Urinary bladder (tissue), 4 donors: Measurements from ENCODE around the gene RBM17. TPM values are rescaled to one million over a fixed set of nuclear protein-coding genes. Genes with fewer than 3 reads are reported as not detected.
"Not testable (repeated sequence)": the region's sequence is repeated elsewhere in the genome, so short reads cannot be mapped to it uniquely, and the experiment has no call there.

Experiments
- DNase-seq: peaks from one replicate; pipeline ENCODE4 v3.0.0-alpha.2; 2015; ENCODE audit errors: extremely low spot score
- H3K27ac ChIP-seq: one replicate; pipeline ENCODE4 v1.5.1; 2013; ENCODE audit warnings: low read depth, mild to moderate bottlenecking, moderate library complexity
- H3K36me3 ChIP-seq: one replicate; pipeline ENCODE4 v1.6.1; 2013; ENCODE audit warnings: mild to moderate bottlenecking, moderate library complexity; ENCODE audit not compliant: insufficient read depth
- H3K4me1 ChIP-seq: one replicate; pipeline ENCODE4 v1.6.1; 2013; ENCODE audit warnings: mild to moderate bottlenecking, moderate library complexity; ENCODE audit not compliant: insufficient read depth
- H3K4me3 ChIP-seq: one replicate; pipeline ENCODE4 v1.5.1; 2013; ENCODE audit warnings: low read depth, low read length
- WGBS: extraction: QIAGEN DNeasy Blood & Tissue Kit; methylation state at CpG from one replicate; pipeline ENCODE4 v1.1.7; 2013; 5-methylcytosine and 5-hydroxymethylcytosine counted together
- polyA plus RNA-seq: library from polyadenylated mRNA; stranded (reverse); fragments of 200-250 nt; gene quantifications from one replicate; pipeline ENCODE4 v1.2.3, GENCODE V29; 2013
- total RNA-seq: library from RNA; depleted of rRNA; stranded (reverse); fragments of >200 nt; gene quantifications from one replicate; pipeline ENCODE4 v1.2.3, GENCODE V29; 2014
- donor health status: healthy with polysubstance abuse.
- donor health status: healthy.

Gene RBM17
- total RNA-seq (59.6 TPM), polyA plus RNA-seq (58.3 TPM)

DNA sequence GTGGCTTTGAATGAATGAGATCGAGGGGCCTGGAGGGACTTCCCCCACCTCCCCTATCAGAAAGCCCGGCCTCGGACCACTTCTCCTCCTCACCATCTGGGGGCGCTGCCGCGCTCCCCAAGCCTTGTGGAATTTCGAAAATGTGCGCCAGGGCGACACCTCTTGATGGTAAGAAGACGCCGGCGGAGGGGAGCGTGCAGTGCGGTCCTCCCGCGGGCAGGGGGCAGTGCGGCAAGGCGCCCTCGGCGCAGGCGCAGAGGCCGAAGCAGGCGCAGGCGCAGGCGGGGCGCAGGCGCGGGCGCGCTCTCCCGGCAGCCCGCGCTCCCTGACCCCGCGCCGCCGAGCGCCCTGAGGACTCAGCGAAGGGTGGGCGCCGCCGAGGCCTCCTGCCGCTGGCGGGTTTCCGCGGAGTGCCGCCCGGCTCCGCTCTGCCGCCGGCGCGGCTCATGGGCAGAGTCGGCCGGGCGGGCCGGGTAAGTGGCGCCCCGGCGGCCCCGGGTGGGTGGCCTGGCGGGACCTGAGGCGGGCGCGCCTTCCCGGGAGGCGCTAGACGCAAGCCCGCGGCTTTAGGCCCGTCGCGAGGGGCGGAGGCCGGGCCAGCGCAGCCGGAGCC lies at the start of gene RBM17:
RBM17 (plus strand) TSS at position 314 of the 613 bp plus-strand sequence. CDS start 8,032 bp downstream, outside the sequence.
- DNase-seq: peak; percentile 89
- peak within 1 kb of the TSS; percentile 26 for H3K27ac ChIP-seq
- H3K4me3 ChIP-seq: peak within 1 kb of the TSS; percentile 93
- no peaks in the 10 kb centered on the region for H3K4me1 ChIP-seq
- WGBS: under 1% methylated on average over 77 of the region's 77 CpGs
- H3K36me3 ChIP-seq: no peaks in the 10 kb centered on the region

DNA sequence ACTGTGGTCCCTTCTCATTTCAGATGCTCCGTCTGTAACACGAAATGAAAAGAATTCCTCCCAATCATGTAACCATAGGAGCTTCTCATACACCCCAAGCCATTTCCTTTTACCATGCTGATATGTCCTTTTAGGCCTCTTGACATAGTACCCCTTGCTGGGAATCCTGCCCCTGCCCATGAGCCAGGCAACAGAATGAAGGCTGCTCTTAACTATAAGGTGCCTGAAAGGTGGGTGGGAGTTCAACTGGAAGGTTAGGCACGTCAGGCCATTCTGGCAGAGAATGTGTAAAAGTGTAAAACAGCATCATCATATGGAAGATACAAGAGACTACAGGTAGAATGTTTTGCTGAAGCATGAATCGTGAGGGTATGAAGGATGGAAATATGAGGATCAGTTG lies 49.1 kb upstream of the RBM17 start:
- no peaks in the 10 kb centered on the region for H3K4me1 ChIP-seq
- DNase-seq: no peak
- 86% methylated on average over 4 of the region's 4 CpGs for WGBS
- H3K27ac ChIP-seq: no peak overlapping the region
- H3K4me3 ChIP-seq: no peak overlapping the region
- H3K36me3 ChIP-seq: no peaks in the 10 kb centered on the region

DNA sequence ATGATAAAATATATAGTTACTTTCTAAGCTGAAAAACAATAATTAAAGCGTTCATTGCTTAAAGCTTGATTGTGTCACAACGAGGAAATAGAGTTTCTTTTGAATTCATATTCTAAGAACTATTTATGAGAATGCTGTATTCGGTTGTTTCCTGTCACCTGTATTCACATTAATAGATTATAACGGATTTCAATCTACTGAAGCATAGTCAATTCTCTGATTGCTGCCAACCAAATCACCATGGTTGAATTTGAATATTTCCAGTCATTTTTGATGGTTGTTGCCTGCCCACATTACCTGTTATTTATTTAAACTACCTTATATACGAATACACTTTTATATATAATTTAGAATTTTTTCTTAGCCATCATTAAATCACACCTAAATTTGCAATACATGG lies 48.6 kb upstream of the RBM17 start:
- H3K36me3 ChIP-seq: no peaks in the 10 kb centered on the region
- H3K27ac ChIP-seq: no peak overlapping the region
- no peak for DNase-seq
- no peaks in the 10 kb centered on the region for H3K4me1 ChIP-seq
- no peak overlapping the region for H3K4me3 ChIP-seq
- 88% methylated on average over 5 of the region's 5 CpGs for WGBS

DNA sequence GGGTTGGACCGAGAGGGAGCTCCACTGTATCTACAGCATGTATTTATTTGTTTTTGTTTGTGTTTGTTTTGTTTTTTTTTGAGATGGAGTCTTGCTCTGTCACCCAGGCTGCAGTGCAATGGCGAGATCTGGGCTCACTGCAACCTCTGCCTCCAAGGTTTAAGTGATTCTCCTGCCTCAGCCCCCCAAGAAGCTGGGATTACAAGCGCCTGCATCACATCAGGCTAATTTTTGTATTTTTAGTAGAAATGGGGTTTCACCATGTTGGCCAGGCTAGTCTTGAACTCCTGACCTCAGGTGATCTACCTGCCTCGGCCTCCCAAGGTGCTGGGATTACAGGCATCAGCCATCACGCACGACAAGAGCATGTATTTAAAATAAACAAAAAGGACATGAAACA lies 45.5 kb upstream of the RBM17 start:
- not testable (repeated sequence) for H3K27ac ChIP-seq, H3K4me1 ChIP-seq, DNase-seq, H3K4me3 ChIP-seq, H3K36me3 ChIP-seq
- 82% methylated on average over 6 of the region's 6 CpGs for WGBS

DNA sequence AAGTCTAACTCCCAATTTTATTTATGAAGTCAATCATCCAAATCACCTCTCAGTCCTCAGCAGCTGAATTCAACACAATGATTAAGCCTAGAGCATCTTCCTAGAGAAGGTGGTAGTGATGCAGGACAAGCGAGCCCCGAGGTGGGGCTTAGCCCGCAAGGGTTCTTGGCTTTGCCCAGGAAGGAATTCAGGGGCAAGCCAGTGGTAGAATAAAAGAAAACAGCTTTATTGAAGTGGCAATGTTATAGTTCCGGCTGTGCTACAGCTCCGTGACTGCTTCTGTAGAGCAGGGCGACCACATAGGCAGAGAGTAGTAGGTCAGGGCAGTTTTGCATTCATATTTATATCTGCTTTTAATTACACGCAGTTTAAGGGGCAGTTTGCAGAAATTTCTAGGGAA lies 44.8 kb upstream of the RBM17 start:
- no peak for DNase-seq
- WGBS: 75% methylated on average over 7 of the region's 7 CpGs
- Histone ChIP-seq H3K27ac (no peak overlapping the region), H3K36me3 (no peaks in the 10 kb centered on the region), H3K4me3 (no peak overlapping the region), H3K4me1 (no peaks in the 10 kb centered on the region)

GRCh38 chr10:6044751-6045313 lies 44.0 kb upstream of the RBM17 start:
- H3K4me1 ChIP-seq: no peaks in the 10 kb centered on the region
- no peak for DNase-seq
- no peaks in the 10 kb centered on the region for H3K36me3 ChIP-seq
- no peak overlapping the region for H3K27ac ChIP-seq
- no peak overlapping the region for H3K4me3 ChIP-seq
- WGBS: 86% methylated on average over 4 of the region's 4 CpGs

- DNase-seq: no peak
- Histone ChIP-seq H3K4me1 (no peaks in the 10 kb centered on the region), H3K4me3 (no peak overlapping the region), H3K36me3 (no peaks in the 10 kb centered on the region), H3K27ac (no peak overlapping the region)
- WGBS: 58% methylated on average over 8 of the region's 8 CpGs
Observed at GRCh38 chr10:6045314-6045848, 43.5 kb upstream of the RBM17 start.

DNA sequence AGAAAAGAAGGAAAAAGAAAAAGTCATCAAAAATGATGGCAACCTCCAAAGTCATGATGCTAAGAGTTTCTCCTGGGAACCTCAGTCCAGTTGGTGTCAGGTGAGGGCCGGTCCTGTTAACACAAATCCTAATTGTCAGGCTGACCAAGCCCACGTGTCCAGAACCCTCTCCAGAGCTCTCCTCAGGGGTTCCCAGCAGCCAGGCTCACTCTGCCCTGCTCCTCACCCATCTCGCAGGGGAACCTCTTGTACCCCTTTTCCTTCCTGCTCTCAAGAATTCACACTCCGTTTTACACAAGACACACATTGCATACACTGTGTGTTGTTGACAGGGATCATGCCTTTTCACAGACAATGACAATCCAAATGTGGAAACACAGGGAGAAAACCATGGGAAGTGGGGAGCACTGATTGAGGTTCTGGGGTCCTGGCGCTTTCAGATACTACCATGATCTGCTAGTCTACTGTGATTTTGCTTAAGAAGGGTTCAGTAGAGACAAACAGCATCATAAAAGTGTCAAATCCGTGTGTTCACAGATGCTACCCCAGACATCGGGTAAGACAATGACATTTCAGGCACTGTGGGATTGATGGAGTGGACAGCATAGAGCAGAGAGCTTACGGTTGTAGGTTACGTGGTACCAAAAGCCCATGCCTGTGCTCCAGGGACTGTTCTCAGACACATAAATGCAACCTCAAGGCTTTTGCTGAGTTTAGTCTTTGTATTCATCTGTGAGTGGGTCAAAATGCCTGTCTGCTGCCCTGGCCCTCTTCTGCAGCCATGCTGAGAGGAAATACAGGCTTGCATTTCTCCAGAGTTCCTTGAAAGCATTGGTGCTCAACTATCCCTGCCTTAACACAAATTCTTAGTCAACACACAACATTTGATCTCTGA lies 42.7 kb upstream of the RBM17 start:
- no peaks in the 10 kb centered on the region for H3K4me1 ChIP-seq
- H3K4me3 ChIP-seq: no peak overlapping the region
- WGBS: 68% methylated on average over 9 of the region's 9 CpGs
- H3K36me3 ChIP-seq: no peaks in the 10 kb centered on the region
- no peak for DNase-seq
- no peak overlapping the region for H3K27ac ChIP-seq

GRCh38 chr10:6046773-6047611 lies 41.8 kb upstream of the RBM17 start:
- no peak overlapping the region for H3K27ac ChIP-seq
- no peaks in the 10 kb centered on the region for H3K36me3 ChIP-seq
- no peak overlapping the region for H3K4me3 ChIP-seq
- WGBS: 84% methylated on average over 14 of the region's 14 CpGs
- DNase-seq: no peak
- no peaks in the 10 kb centered on the region for H3K4me1 ChIP-seq

DNA sequence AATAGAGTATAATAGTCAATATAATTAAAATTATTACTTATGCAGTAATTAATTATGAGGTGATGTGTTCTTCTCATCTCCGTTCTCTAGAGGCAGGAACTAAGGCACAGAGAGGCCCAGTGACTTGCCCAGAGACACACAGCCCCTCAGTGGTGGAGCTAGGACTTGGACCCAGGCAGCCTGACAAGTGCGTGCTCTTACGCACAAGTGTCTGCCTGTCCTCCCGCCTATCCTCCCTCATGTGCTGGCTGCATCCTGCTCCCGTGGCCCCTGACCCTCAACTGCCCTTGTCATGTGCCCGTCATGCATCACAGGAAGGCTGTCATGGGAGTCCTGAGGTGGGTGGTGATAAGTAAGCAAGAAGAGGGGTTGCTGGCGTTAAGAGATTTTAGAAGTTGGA lies 41.0 kb upstream of the RBM17 start:
- WGBS: 85% methylated on average over 7 of the region's 7 CpGs
- no peak overlapping the region for H3K27ac ChIP-seq
- DNase-seq: no peak
- H3K4me1 ChIP-seq: no peaks in the 10 kb centered on the region
- H3K36me3 ChIP-seq: no peaks in the 10 kb centered on the region
- no peak overlapping the region for H3K4me3 ChIP-seq

DNA sequence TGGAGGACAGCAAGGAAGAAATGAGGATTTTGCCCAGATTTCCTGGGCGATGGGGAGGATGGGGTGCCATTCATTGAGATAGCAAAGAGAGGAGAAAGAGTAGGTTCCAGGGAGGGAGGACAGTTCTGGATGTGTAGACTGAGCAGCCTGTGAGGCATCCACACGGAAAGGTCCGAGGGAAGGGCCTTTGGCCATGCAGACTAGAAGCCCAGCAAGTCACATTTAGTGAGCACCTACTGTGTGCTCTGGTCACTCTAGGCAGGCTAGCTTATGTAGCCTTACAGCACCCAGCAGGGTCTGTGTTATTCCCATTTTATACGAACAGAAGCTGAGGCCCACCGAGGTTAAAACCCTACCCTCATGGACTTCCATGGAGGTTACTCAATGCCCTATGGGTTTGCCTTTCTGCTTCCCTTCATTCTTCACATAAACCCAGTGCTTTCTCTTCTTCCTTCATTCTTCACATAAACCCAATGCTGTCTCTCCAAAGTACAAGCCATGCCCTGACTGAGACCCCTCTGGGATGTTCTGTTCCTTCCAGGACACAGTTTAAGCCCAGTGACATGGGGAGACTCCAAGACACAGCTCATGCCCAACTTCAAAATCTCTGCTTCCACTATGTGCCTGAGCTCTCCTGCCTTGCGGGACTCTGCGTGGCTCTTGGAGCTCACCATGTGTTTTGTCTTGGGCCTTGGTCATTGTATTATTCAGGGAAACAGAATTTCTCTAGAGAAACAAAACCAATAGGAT lies 40.4 kb upstream of the RBM17 start:
- DNase-seq: no peak
- Histone ChIP-seq H3K36me3 (no peaks in the 10 kb centered on the region), H3K4me1 (no peaks in the 10 kb centered on the region), H3K4me3 (no peak overlapping the region), H3K27ac (no peak overlapping the region)
- WGBS: 95% methylated on average over 7 of the region's 7 CpGs

DNA sequence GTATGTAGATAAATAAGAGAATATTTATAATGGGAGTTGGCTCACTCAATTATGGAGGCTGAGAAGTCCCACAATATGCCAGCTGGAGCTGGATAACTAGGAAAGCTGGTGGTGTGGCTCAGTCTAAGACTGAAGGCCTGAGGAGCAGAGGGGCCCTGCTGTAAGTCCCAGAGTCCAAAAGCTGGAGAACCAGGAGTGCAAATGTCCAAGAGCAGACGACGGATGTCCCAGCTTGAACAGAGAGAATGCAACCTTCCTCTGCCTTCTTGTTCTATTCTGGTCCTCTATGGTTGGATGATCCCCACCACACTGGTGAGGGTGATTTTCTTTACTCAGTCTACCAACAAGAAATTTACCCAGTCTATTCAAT lies 39.8 kb upstream of the RBM17 start:
- WGBS: 95% methylated on average over 2 of the region's 2 CpGs
- H3K4me1 ChIP-seq: no peaks in the 10 kb centered on the region
- no peaks in the 10 kb centered on the region for H3K36me3 ChIP-seq
- DNase-seq: no peak
- H3K4me3 ChIP-seq: no peak overlapping the region
- no peak overlapping the region for H3K27ac ChIP-seq
